GM18870 (cell line): ENCODE results near the gene PRRX2.
A peak's percentile ranks its signal among the peaks of the same experiment; 100 is the strongest.

Experiments used
- ATAC-seq: cut with Tn5 transposase; IDR thresholded peaks from one replicate; pipeline ENCODE4 v1.9.1; 2021; ENCODE audit warnings: moderate library complexity; ENCODE audit not compliant: unreplicated experiment

The PRRX2 gene

GRCh38 chr9:129665389-129665775 is at the start of gene PRRX2:
TSS of gene PRRX2 (plus strand) at chr9:129665647. CDS start at chr9:129665868, 221 bp downstream.
- ATAC-seq: no peak

DNA sequence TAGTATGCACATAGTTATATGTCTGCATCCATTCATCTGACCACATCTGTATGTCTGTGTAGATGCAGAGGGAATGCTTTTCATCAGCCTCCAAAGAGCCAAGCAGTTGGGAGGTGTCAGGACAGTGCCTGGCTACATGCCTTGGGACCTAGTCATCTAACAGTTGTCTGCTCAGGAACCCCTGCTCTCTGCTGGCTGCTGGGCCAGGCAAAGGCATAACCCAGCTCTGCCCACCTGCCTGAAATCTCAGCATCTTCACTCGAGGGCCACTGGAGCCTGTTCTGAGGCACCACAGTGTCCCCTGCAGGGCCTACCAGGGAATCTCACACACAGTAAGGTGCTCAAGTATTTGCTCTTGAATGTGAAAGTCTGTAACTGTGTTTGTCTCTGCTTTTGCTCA is 48.3 kb upstream of the PRRX2 start:
- no peak for ATAC-seq

DNA sequence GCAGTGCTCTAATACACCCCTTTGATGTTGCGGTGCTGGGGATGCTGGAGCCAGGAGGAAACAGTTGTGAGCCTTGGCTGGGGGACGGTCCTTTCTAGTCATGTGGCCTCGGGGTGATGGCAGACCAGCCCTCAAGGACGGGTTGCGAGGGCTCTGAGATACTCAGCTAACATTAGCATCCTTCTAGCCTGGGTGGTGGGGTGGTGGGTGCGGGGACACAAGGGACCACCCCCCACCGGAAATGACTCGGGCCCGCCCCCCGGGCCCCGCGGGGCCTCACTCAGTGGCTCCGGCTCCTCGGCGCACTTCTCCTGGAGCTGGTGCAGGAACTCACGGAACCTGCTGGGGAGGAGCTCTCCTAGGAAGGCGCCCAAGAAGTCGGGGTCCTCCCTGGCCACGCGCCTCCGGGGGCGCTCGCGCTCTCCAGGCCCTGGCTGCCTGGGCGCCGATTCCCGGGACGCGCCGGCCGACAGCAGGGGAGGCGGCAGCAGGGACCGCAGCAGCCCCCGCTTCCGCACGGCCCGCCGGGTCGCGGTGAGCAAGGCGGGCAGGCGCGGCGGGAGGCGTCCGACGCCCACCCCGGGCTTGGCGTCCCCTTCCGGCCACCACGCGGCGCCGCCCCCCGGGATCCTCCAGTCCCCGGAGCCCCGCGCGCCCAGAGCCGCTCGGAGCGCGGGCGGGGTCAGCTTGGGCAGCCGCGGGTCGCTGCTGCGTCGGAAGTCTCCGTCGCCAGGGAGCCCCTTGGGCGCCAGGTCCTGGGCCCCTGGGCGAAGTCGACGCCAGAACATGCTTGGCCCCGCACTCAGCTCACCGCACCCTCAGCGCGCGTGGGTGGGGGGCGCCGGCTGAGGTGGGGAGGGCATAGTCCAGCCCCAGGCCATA is 45.4 kb upstream of the PRRX2 start:
- no peak for ATAC-seq

GRCh38 chr9:129620669-129621295 is 44.7 kb upstream of the PRRX2 start, which contains the start of gene C9orf50:
TSS of gene C9orf50 (minus strand) at chr9:129621101. CDS start at chr9:129620574, 527 bp downstream.
- ATAC-seq: no peak

DNA sequence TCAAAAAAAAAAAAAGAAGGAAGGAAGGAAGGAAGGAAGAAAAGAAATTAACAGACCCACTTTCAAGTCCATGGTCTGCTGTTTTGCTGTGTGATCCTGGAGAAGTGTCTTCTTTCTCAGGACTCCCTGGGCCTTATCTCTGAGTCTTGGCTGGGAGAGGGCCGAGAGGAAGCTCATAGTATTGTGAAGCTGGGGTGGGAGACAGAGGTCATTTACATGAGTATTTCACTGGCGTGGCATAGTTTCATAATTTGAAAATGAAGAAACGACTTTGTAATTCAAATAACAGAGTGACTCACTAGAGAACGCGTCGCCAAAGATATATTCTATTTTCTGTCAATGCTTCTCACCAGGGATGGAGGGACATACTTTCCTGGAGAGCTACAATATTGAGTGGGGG is 42.1 kb upstream of the PRRX2 start:
- no peak for ATAC-seq

DNA sequence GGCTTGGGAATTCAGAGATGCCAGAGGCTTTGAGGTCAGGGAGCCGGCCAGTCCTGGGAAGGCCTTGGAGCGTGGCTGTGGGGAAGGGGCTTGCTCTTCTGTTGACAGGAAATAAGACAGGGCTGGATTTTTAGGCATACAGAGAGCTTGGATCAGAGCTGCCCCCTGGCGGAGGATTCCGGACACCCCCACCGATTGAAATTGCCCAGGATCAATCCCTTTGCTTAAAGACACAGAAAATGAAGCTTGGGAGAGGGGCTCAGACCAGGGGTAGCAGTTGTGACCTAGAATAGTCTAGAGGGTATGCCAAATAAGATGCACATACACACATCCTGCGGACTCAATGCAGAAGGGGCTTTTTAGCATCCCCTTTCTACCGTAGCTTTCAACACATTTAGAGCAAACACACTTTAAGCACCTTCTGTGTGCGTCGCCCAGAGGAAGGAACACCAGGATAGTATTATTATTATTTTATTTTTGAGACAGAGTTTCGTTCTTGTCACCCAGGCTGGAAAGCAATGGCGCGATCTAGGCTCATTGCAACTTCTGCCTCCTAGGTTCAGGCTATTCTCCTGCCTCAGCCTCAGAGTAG is 41.2 kb upstream of the PRRX2 start:
- no peak for ATAC-seq

DNA sequence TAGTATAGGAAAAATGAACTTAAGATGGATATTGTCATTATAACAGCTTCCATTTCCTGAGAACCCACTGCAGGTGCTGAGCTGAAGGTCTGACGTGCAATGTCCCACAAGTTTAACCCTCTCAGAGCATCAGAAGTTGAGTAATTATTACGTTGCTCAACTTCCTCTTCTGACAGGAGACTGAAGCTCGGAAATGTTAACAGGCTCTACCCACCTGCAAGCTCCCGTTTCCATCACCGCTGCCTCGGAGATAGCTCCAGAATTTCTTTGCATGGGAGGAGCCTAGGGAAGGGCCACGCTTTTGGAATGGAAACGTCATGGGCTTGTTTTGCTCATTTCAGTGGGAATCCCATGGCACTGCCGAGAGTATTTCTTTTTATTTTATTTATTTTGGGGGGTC is 40.5 kb upstream of the PRRX2 start:
- no peak for ATAC-seq

DNA sequence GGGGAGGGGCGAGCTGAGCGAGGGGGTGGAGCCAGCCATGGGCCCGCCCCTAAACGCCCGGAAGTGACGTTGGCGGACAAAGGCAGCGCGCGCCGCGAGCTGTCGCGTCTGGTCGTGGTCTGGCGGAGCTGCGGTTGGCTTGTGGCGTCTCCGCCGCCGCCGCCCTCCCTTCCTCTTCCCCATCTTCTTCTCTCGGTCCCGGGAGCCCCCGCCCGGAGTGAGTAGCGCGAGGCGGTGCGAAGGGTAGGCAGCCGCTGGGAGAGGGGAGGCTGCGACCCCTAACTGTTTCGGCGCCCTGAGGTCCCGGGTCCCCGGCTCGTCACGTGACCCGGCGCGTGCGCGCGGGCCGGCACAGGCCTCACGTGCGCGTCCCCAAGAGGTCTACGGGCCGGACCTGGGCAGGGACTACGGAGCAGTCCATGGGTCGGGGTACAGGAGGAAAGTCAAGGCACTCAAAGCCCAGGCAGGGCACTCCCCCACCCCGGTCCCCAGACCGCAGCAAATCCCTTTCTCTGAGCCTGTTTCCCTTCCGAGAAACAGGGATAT is 39.3 kb upstream of the PRRX2 start, which contains the start of gene NTMT1:
NTMT1 (plus strand) TSS at position 85 of the 546 bp plus-strand sequence. CDS start 6,541 bp downstream, outside the sequence.
- ATAC-seq: peak; percentile 63

- ATAC-seq: peak; percentile 3
Measured at GRCh38 chr9:129626625-129627284, 38.7 kb upstream of the PRRX2 start.

DNA sequence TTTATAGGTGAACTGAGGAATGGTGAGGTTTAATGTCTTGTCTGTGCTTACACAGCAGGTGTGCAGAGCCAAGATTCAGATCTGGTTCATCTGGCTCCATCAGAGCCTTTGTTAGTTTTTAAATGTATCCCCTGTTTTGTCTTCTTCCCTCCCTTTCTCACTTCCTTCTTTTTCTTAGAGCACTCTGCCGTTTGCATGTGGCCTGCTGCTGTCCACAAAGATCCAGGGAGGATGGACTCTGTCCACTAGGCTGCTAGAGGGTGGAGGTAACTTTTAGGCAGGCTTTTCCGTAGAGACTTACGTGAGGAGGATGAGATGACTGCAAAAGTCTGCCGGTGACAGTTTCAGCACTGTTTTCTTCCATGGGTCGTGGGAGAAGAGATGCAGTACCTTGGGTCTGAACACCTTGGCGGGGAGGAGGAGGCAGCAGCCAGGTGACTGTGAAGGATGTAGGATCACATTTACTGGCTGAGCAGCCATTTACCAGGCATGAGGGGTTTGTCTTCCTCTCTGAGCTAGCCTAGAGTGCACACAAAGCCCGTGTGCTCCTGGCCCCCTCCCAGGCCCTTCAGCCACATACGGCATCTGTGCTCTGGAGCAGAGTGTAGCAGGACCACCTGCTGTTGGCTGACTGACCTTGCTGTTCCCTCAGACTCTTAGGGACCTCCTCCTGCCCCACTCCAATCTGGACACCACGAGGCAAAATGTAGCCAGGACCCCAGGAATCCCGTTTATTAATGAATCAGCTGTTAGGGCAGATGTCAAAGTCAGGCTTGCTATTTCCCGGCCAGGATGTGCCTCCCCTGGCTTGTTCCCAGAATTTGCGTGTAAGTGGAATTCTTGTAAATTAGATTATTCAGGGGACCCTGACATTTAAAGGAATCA is 37.6 kb upstream of the PRRX2 start:
- no peak for ATAC-seq

GRCh38 chr9:129628709-129629108 is 36.7 kb upstream of the PRRX2 start:
- no peak for ATAC-seq

- no peak for ATAC-seq
Measured at GRCh38 chr9:129629251-129629820, 36.1 kb upstream of the PRRX2 start.

- ATAC-seq: no peak
Measured at GRCh38 chr9:129630967-129631673, 34.3 kb upstream of the PRRX2 start.

DNA sequence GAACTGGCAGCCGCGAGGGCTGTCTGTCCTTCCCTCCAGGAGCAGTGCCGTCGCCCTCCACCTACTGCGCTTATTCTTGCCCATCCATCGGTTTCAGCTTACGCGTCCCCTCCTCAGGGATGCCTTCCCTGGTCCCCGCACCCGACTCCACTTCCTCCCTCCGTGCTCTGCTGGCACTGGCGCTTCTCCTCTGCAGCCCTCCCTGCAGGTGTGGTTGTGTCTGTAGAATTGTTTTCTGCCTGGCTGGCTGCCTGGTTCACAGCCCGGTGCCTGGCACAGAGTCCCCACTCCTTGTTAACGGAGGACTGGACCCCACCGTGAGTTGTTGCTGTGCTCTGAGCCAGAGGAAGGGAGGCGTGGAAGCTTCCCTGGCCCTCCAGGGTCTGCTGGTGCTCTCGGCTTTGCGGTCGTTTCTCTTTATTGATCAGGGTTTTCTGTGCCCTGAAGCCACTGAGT is 33.7 kb upstream of the PRRX2 start:
- no peak for ATAC-seq

DNA sequence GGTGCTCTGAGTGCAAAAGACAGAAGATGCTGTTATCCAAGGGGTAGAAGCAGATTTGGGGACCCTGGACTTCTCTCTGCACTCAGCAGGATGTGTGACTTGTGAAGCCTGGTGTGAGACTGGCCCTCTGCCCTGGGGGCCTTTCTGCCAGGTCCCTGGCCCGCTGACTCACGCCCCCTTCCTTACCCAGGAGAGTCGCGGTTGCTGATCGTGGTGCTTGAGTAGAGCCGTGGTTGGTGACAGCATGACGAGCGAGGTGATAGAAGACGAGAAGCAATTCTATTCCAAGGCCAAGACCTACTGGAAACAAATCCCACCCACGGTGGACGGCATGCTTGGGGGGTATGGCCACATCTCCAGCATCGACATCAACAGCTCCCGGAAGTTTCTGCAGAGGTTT is 33.0 kb upstream of the PRRX2 start:
- no peak for ATAC-seq

DNA sequence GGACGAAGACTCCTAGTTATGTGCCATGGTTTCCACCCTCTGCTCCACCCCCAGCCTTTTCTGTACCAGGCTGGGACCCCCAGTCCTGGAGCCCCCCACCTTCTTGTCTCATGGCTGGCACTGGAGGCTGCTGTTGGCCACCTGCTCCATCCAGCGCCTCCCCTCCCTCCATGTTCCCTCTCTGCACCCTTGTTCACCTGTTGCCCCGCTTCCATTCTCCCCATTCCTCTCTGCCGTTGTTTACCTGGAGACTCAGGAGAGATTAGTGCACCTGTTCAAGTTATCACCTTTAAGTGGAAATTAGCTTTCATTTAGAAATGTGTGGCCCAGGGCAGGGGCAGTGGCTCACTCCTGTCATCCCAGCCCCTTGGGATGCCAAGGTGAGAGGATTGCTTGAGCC is 32.2 kb upstream of the PRRX2 start:
- no peak for ATAC-seq

DNA sequence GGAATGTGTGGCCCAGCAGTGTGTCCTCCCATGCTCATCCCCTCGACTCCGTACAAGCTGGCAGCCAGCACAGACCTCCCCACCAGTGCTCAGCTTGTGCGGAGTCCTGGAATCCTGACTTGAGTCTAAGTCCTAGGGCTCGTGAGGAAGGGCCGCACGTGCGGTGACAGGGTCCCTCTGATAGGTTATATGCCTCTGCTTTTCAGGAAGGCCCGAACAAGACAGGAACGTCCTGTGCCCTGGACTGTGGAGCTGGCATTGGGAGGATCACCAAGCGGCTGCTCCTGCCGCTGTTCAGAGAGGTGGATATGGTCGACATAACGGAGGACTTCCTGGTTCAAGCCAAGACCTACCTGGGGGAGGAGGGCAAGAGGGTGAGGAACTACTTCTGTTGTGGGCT is 31.6 kb upstream of the PRRX2 start:
- ATAC-seq: no peak

DNA sequence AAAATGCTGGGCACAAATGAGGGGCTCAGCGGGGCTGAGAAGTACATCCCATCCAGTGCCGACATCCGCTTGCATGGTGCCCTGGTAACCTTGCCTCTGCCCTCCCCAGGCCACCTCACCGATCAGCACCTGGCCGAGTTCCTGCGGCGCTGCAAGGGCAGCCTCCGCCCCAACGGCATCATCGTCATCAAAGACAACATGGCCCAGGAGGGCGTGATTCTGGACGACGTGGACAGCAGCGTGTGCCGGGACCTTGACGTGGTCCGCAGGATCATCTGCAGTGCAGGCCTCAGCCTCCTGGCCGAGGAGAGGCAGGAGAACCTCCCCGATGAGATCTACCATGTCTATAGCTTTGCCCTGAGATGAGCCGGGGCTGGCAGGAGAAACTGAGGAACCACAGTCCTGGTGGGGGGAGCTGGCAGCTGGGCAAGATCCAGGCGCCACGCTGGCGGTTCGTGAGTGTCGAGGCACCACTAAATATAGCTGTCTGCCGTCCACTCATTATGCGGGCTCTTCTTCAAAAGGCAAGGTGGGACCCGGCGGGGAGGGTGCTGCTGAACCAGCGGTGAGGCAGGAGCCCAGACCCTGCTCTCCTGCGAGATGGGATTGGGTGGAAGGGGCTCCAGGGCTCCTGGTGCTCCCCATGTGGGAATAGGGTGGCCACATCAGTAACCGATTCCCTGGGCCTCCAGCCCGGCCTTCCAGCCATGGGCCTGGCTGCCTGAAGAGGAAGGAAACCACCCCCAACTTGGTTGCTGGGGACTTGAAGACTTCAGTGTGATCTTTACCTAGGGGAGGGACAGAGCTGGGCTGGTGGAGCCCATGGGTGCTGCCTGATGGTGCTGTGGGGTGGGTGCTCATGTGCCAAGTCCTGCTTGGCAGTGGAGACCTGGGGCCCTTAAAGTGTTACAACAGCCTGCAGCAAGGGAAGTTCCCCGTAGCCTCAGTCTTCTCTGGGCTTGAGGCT is 30.1 kb upstream of the PRRX2 start:
- ATAC-seq: no peak
